Uterus (tissue), 4 donors: ENCODE data around the gene ELOVL2. TPM values are rescaled to one million over a fixed set of nuclear protein-coding genes. Genes with fewer than 3 reads are reported as not detected.

ENCODE experiments used
- DNase-seq, 2 donors: peaks; one replicate each; pipeline ENCODE4 v3.0.0-alpha.2; 2019 to 2020
- H3K27ac ChIP-seq, 2 donors: fragments of 200-600 bp; sonication (generic); 1 replicate in 1 of 2; 2 replicates in 1 of 2; pipeline ENCODE4 v1.5.1; 2016 to 2018
- H3K27me3 ChIP-seq, 2 donors: fragments of 200-600 bp; sonication (generic); one replicate each; pipeline ENCODE4 v1.5.1; 2018 to 2019; ENCODE audit warnings: control low read depth in 1 of 2
- H3K36me3 ChIP-seq, 2 donors: fragments of 200-600 bp; sonication (generic); one replicate each; pipeline ENCODE4 v1.5.1; 2019; ENCODE audit warnings: control low read depth in 1 of 2
- H3K4me1 ChIP-seq, 2 donors: fragments of 200-600 bp; sonication (generic); one replicate each; pipeline ENCODE4 v1.5.1; 2018 to 2019; ENCODE audit warnings: control low read depth in 1 of 2
- H3K4me3 ChIP-seq, 2 donors: fragments of 200-600 bp; sonication (generic); 1 replicate in 1 of 2; 2 replicates in 1 of 2; pipeline ENCODE4 v1.5.1; 2018 to 2019; ENCODE audit warnings: mild to moderate bottlenecking in 1 of 2
- H3K9me3 ChIP-seq, 2 donors: fragments of 200-600 bp; sonication (generic); one replicate each; pipeline ENCODE4 v1.5.1; 2019; ENCODE audit warnings: control low read depth in 1 of 2
- POLR2A ChIP-seq, 2 donors: fragments of 450-650 bp; IDR thresholded peaks; one replicate each; pipeline ENCODE4 v1.6.1; 2016; ENCODE audit warnings: antibody characterized with exemption in 2 of 2, mild to moderate bottlenecking in 1 of 2, moderate library complexity in 1 of 2
- intact Hi-C: fragments of 100-400 bp; cut with DNase I; formaldehyde crosslinking; loops from one replicate; pipeline ENCODE4 v1.15.1; 2023; ENCODE audit warnings: low total_unique reads
- total RNA-seq, 4 donors: library from RNA; depleted of rRNA in 3 of 4; stranded (reverse); fragments of >200 nt in 3 of 4; gene quantifications; one replicate each; pipeline versions ENCODE4 v1.1.0 to v1.2.4, GENCODE V29; 2014 to 2023
- TF ChIP-seq, protein P1 (sequence below), 4 experiments: fragments of 200-600 bp in 2 of 4; fragments of 450-650 bp in 2 of 4; sonication (generic) in 2 of 4; IDR thresholded peaks; one replicate each; pipeline ENCODE4 v1.5.1; 2016 to 2019; ENCODE audit warnings: antibody characterized with exemption in 4 of 4, mild to moderate bottlenecking in 2 of 4, moderate library complexity in 1 of 4
- donor health status: DM: yes; HTN: yes; CAD: no.

ELOVL2 gene
- total RNA-seq, 4 donors from 2014 or later: 0.09 to 3.5 TPM; not detected in 2

DNA sequence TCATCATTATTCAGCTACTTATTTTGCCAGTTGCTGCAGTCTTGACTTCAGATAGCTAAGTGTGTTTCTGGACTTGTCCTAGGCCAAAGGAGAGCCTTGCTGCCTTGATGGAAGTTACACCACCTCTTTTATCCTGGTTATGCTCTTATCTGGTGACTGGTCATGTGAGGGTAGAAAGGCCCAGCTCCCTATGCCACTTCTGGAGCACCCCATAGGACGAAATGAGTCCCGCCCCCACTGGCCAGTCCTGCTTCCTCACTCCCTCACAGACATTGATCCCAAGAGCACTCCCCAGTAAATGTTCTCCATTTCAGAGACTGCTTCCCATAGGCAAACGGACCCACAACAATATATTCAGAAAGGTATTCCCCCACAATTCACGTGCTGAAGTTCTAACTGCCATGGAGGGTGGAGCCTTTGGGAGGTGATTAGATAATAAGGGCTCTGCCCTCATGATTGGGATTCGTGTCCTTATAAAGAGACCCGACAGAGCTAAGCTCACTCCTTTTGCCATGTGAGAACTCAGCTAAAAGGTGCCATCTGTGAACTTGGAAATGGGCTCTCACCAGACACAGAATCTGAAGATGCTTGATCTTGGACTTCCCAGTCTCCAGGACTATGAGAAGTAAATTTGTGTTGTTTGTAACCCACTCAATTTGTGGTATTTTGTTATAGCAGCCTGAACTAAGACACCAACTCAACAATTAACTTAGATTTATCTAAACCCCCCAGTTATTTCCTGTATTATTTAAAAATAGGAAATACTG is 21.5 kb upstream of the ELOVL2 start:
- Histone ChIP-seq H3K36me3 (no peaks in the 10 kb centered on the region), H3K9me3 (no peaks in the 10 kb centered on the region), H3K27me3 (no peaks in the 10 kb centered on the region), H3K4me1 (no peaks in the 10 kb centered on the region), H3K4me3 (no peak overlapping the region), H3K27ac (no peak overlapping the region)
- TF ChIP-seq, protein P1, sequence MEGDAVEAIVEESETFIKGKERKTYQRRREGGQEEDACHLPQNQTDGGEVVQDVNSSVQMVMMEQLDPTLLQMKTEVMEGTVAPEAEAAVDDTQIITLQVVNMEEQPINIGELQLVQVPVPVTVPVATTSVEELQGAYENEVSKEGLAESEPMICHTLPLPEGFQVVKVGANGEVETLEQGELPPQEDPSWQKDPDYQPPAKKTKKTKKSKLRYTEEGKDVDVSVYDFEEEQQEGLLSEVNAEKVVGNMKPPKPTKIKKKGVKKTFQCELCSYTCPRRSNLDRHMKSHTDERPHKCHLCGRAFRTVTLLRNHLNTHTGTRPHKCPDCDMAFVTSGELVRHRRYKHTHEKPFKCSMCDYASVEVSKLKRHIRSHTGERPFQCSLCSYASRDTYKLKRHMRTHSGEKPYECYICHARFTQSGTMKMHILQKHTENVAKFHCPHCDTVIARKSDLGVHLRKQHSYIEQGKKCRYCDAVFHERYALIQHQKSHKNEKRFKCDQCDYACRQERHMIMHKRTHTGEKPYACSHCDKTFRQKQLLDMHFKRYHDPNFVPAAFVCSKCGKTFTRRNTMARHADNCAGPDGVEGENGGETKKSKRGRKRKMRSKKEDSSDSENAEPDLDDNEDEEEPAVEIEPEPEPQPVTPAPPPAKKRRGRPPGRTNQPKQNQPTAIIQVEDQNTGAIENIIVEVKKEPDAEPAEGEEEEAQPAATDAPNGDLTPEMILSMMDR (IDR thresholded peaks at IDR 0.05): no peak
- no peak for TF ChIP-seq POLR2A (IDR thresholded peaks at IDR 0.05)
- intact Hi-C loops: no loop called here
- DNase-seq: no peak

- Histone ChIP-seq H3K27me3 (no peaks in the 10 kb centered on the region), H3K4me1 (no peaks in the 10 kb centered on the region), H3K4me3 (no peak overlapping the region), H3K27ac (no peak overlapping the region), H3K9me3 (no peaks in the 10 kb centered on the region), H3K36me3 (no peaks in the 10 kb centered on the region)
- no peak for TF ChIP-seq POLR2A (IDR thresholded peaks at IDR 0.05)
- TF ChIP-seq, protein P1 (IDR thresholded peaks at IDR 0.05): no peak
- intact Hi-C loops: no loop called here
- DNase-seq: no peak
Observed at GRCh38 chr6:11064836-11065235, 20.7 kb upstream of the ELOVL2 start.

- H3K27me3 ChIP-seq: no peaks in the 10 kb centered on the region
- no peak overlapping the region for H3K4me3 ChIP-seq
- DNase-seq: no peak
- no peaks in the 10 kb centered on the region for H3K9me3 ChIP-seq
- no peak overlapping the region for H3K27ac ChIP-seq
- no peaks in the 10 kb centered on the region for H3K36me3 ChIP-seq
- intact Hi-C loops: no loop called here
- H3K4me1 ChIP-seq: no peaks in the 10 kb centered on the region
- TF ChIP-seq, protein P1 (IDR thresholded peaks at IDR 0.05): no peak
- no peak for TF ChIP-seq POLR2A (IDR thresholded peaks at IDR 0.05)
Observed at GRCh38 chr6:11062715-11063114, 18.6 kb upstream of the ELOVL2 start.

DNA sequence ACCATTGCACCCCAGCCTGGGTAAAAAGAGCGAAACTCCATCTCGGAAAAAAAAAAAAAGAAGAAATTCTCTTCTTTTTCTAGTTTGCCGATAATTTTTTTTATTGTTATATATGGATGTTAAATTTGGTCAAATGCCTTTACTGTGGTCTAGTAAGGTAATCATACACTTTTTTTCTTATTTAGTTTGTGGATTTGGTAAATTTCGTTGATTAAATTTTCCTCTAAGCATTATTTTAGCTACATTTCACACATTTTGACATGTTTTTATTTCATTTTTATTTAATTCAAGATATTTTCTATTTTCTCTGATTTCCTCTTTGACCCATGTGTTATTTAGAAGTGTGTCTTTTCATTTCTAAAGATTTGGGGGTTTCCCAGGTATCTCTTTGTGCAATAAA is 18.0 kb upstream of the ELOVL2 start:
- intact Hi-C loops: no loop called here
- no peak for DNase-seq
- H3K4me3 ChIP-seq: no peak overlapping the region
- H3K4me1 ChIP-seq: no peaks in the 10 kb centered on the region
- no peaks in the 10 kb centered on the region for H3K36me3 ChIP-seq
- H3K27ac ChIP-seq: no peak overlapping the region
- H3K9me3 ChIP-seq: no peaks in the 10 kb centered on the region
- TF ChIP-seq, protein P1 (IDR thresholded peaks at IDR 0.05): no peak
- TF ChIP-seq POLR2A (IDR thresholded peaks at IDR 0.05): no peak
- H3K27me3 ChIP-seq: no peaks in the 10 kb centered on the region

- no peak for TF ChIP-seq POLR2A (IDR thresholded peaks at IDR 0.05)
- TF ChIP-seq, protein P1 (IDR thresholded peaks at IDR 0.05): no peak
- DNase-seq: no peak
- no peak overlapping the region for H3K4me3 ChIP-seq
- no peaks in the 10 kb centered on the region for H3K4me1 ChIP-seq
- intact Hi-C loops: no loop called here
- no peaks in the 10 kb centered on the region for H3K36me3 ChIP-seq
- no peak overlapping the region for H3K27ac ChIP-seq
- no peaks in the 10 kb centered on the region for H3K9me3 ChIP-seq
- no peaks in the 10 kb centered on the region for H3K27me3 ChIP-seq
Observed at GRCh38 chr6:11058406-11058805, 14.3 kb upstream of the ELOVL2 start.
